NCI-H146 treated with DMSO at 0.1 percent for 48 hours (cell line): ENCODE measurements around the gene NSMCE1.
"Not testable (repeated sequence)": the region's sequence is repeated elsewhere in the genome, so short reads cannot be mapped to it uniquely, and the experiment has no call there.

Source experiments
- DNase-seq: peaks from one replicate; lab custom pipeline; 2025; ENCODE audit not compliant: unreplicated experiment; lab: John Stamatoyannopoulos, UW

NSMCE1 gene

GRCh38 chr16:27272697-27273096 is 4.1 kb upstream of the NSMCE1 start:
- DNase-seq, result not testable (repeated sequence)

GRCh38 chr16:27272076-27272475 is 3.5 kb upstream of the NSMCE1 start:
- DNase-seq, result no peak

GRCh38 chr16:27270349-27270748 is 1.8 kb upstream of the NSMCE1 start:
- no peak for DNase-seq

- DNase-seq, result no peak
These were observed 953 bp upstream of the NSMCE1 start for GRCh38 chr16:27269300-27270150.

GRCh38 chr16:27267037-27267677 is 1.4 kb downstream of the NSMCE1 start:
- DNase-seq, result no peak

GRCh38 chr16:27265982-27266381 is 2.6 kb downstream of the NSMCE1 start:
- no peak for DNase-seq

- no peak for DNase-seq
These were observed 4.4 kb downstream of the NSMCE1 start for GRCh38 chr16:27264151-27264550.

GRCh38 chr16:27262904-27263423 is 5.6 kb downstream of the NSMCE1 start:
- not testable (repeated sequence) for DNase-seq

GRCh38 chr16:27259710-27260109 is 8.9 kb downstream of the NSMCE1 start:
- DNase-seq, result no peak

- DNase-seq, result no peak
These were observed 10.3 kb downstream of the NSMCE1 start for GRCh38 chr16:27258241-27258734.

GRCh38 chr16:27257271-27257670 is 11.3 kb downstream of the NSMCE1 start:
- no peak for DNase-seq

GRCh38 chr16:27256861-27257260 is 11.7 kb downstream of the NSMCE1 start:
- DNase-seq, result no peak

GRCh38 chr16:27254262-27254811 is 14.2 kb downstream of the NSMCE1 start:
- DNase-seq, result no peak

- no peak for DNase-seq
These were observed 15.0 kb downstream of the NSMCE1 start for GRCh38 chr16:27253526-27253930.

- DNase-seq, result no peak
These were observed 16.4 kb downstream of the NSMCE1 start for GRCh38 chr16:27252206-27252585.

- no peak for DNase-seq
These were observed 16.9 kb downstream of the NSMCE1 start for GRCh38 chr16:27251541-27252205.

- DNase-seq, result not testable (repeated sequence)
These were observed 19.7 kb downstream of the NSMCE1 start for GRCh38 chr16:27248886-27249285.

GRCh38 chr16:27248036-27248435 is 20.5 kb downstream of the NSMCE1 start:
- no peak for DNase-seq

- DNase-seq, result not testable (repeated sequence)
These were observed 21.5 kb downstream of the NSMCE1 start for GRCh38 chr16:27247076-27247475.

- DNase-seq, result no peak
These were observed 22.1 kb downstream of the NSMCE1 start for GRCh38 chr16:27246439-27246838.
